ENCODE measurements around the gene DRD5. TPM values are rescaled to one million over a fixed set of nuclear protein-coding genes. Genes with fewer than 3 reads are reported as not detected.

DRD5 gene
- total and polyA plus RNA-seq, 2 donors (not counting 1 experiment from before 2014, with no cell fraction given) = not detected

- H3K9ac ChIP-seq (ENCODE audit: insufficient read depth, low read length) = no peak overlapping the region
- H3K4me3 ChIP-seq (replicated peaks in 1 of 4; ENCODE audit: control extremely low read depth in 1 of 4, insufficient read depth in 1 of 4, low read depth in 3 of 4, low read length in 4 of 4) = no peak overlapping the region
- no peak for DNase-seq (ENCODE audit: low read depth in 2 of 2)
- no peaks in the 10 kb centered on the region for H3K9me3 ChIP-seq (ENCODE audit: control insufficient read depth, insufficient read depth, low read depth, low read length)
- no peaks in the 10 kb centered on the region for H4K20me1 ChIP-seq (ENCODE audit: control insufficient read depth, extremely low read depth, insufficient read depth, low read length)
- no peaks in the 10 kb centered on the region for H3K36me3 ChIP-seq (ENCODE audit: control insufficient read depth, insufficient read depth, low read length)
- no peak for TF ChIP-seq CTCF (conservative IDR thresholded peaks at IDR 0.05 in 1 of 2, IDR thresholded peaks at IDR 0.05 in 1 of 2; ENCODE audit: low read depth in 1 of 2, low read length in 2 of 2)
- no peak for TF ChIP-seq EZH2 (IDR thresholded peaks at IDR 0.05; ENCODE audit: low read length, missing control alignments)
- no peak overlapping the region for H2AFZ ChIP-seq (ENCODE audit: low read length)
- H3K4me1 ChIP-seq (ENCODE audit: control insufficient read depth, extremely low read depth, insufficient read depth, low read length) = no peaks in the 10 kb centered on the region
- H3K27me3 ChIP-seq (ENCODE audit: control insufficient read depth, insufficient read depth, low read length) = no peaks in the 10 kb centered on the region
- no peak overlapping the region for H3K4me2 ChIP-seq (ENCODE audit: extremely low read depth, insufficient read depth, low read length)
- no peaks in the 10 kb centered on the region for H3K79me2 ChIP-seq (ENCODE audit: control insufficient read depth, insufficient read depth, low read length)
- H3K27ac ChIP-seq (ENCODE audit: insufficient read depth, low read length) = no peak overlapping the region
Observed at GRCh38 chr4:9833421-9833820, 52.0 kb downstream of the DRD5 start.

Other genes starting within 250 kb of the DRD5 start
- gene SLC2A9, start 239.9 kb downstream of the DRD5 start, total RNA-seq = 2.3 and 2.8 TPM in 2 replicates
- gene SLC2A9, start 239.9 kb downstream of the DRD5 start, polyA plus RNA-seq = 1.8 and 3.9 TPM in 2 replicates